GM18907 (cell line): ENCODE measurements around the gene FBXO17.
"Not testable (repeated sequence)": the region's sequence is repeated elsewhere in the genome, so short reads cannot be mapped to it uniquely, and the experiment has no call there.

Source experiments
- ATAC-seq: cut with Tn5 transposase; IDR thresholded peaks from one replicate; pipeline ENCODE4 v1.9.1; 2021; ENCODE audit warnings: mild to moderate bottlenecking, moderate library complexity; ENCODE audit not compliant: unreplicated experiment

FBXO17 gene

GRCh38 chr19:38980583-38981374 lies 5.2 kb upstream of the FBXO17 start:
- no peak for ATAC-seq

DNA sequence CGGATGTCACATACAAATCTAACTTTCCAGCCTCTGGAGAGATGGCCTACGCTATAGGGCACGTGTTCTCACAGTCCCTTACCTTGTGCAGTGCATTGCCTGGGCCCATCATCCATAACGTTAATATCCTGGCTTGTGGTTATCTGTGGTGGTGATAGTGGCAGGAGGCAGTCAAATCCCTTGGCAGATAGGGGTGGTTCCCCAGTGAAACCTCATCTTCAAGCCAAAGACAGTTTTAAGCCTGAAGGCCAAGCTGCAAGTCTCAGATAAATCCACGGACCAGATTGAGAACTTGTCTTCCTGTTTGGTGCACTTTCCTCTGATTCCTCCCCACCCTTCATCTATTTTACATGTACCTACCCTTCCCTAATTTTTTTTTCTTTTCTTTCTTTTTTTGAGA lies 4.3 kb upstream of the FBXO17 start:
- no peak for ATAC-seq

DNA sequence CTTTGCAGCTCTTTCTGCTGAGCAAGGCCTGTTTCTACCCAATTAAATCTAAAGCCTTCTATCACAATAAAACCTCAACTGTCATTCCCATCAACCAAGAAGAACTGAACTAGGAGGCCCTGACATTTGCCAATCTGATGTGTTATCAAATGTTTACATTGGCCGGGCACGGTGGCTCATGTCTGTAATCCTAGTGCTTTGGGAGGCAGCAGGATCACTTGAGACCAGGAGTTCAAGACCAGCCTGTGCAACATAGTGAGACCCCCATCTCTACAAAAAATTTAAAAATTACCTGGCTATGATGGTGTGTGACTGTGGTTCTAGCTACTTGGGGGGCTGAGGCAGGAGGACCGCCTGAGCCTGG lies 2.8 kb upstream of the FBXO17 start:
- no peak for ATAC-seq

GRCh38 chr19:38977445-38978325 lies 2.1 kb upstream of the FBXO17 start:
- peak; percentile 86 for ATAC-seq

DNA sequence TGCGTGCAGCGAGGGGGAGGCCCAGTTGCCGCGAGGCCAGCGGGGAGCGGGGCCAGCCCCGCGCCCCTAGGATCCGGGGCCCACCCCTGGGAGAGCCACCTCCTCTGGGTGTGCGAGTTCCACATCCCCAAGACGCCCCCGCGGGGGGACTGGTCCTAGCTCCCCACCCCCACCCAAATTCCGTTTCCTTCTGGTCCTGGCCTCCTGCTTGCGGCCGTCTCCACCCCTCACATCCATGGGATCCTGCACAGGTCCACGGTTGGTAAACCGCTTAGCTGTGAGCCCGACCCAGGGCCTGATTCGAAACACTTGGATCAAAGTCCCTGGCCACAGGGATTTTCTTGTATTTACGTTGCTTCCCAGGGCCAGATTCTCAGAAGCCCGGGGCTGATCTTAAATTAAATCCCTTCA lies 324 bp upstream of the FBXO17 start:
- ATAC-seq: no peak

DNA sequence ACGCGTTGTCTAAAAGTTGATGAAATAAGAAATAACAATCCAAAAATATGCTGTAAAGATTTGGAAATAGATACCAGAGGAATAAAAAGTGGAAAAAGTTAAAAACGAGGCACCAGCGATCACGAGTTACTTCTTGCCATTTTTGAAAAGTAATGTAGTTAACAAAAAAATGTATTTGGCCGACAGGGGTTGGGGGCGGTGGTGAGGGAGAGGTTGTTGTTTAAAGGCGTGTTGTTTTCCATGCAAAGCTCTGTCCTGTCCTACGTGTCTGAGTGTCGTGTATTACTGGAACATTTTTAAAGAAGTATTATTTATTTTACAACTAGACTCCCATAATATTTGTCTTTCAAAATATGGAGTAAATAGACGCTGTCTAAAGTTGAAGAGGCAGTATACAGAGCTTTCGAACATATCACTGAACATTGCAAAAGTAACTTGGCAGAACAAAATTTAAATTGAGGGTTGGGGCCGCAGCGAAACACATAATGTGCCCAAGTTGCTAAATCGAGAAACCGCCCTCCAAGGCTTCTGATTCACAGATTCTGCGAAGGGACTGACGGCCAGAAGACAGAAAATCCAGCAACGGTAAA lies 823 bp downstream of the FBXO17 start:
- ATAC-seq: no peak

- no peak for ATAC-seq
Measured at GRCh38 chr19:38971672-38972071, 3.9 kb downstream of the FBXO17 start.

DNA sequence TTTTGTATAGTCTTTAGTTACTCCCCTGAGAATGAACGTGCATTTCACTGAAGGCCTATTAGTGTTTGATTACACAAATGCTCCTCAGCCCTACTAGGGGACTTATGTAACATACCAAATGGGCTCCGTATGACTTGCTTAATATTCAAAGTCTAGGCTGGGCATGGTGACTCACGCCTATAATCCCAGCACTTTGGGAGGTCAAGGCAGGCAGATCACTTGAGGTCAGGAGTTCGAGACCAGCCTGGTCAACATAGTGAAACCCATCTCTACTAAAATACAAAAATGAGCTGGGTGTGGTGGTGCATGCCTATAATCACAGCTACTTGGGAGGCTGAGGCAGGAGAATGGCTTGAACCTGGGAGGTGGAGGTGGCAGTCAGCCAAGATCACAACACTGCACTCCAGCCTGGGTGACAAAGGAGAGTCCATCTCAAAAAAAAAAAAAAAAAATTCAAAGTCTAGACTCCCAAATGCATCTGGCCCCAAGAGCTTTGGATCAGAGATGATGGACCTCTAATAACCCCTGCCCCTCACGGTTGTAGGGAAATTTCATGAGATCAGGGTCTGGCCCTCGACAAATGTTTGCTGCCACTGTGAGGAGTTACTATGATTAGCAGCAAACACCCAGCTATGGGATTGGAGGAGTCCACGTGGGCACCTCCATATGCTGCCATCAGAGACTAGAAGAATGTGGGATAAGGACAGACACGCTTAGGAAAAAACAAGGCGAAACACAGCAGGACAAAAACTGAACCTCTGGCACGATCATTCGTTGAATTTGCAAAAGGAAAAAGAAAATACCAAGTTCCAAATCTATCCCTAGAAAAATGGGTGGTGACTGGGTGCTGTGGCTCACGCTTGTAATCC lies 4.6 kb downstream of the FBXO17 start:
- no peak for ATAC-seq

- not testable (repeated sequence) for ATAC-seq
Measured at GRCh38 chr19:38966149-38966548, 9.4 kb downstream of the FBXO17 start.

DNA sequence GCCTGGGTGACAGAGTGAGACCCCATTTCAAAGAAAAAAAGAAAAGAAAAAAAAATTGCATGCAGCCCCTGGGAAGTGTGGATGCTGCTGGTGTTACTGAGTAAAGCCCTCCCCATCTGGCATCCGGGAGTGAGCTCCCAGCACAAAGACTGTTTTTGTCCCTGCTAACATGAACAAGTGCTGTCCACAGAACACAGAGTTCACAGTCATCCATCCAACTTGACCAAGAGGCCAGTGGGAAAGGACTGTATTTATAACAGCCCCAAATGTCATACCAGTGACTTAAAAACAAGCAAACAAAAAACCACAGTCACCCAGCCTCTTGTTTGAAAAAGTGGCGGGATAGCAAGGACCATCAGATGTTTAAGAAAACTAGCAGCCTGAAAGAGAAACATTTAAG lies 10.8 kb downstream of the FBXO17 start:
- no peak for ATAC-seq

DNA sequence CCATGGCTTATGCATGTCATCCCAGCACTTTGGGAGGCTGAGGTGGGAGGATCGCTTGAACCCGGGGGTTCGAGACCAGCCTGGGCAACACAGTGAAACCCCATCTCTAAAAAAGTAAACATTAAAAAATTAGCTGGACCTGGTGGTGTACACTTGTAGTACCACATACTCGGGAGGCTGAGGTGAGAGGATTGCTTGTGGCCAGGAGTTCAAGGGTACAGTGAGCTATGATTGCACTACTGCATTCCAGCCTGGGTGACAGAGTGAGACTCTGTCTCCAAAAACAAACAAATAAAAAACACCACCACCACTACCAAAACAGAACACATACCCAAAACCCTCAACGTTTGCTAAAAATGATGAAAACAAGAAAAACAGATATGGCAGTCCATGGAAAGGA lies 15.9 kb downstream of the FBXO17 start:
- no peak for ATAC-seq

DNA sequence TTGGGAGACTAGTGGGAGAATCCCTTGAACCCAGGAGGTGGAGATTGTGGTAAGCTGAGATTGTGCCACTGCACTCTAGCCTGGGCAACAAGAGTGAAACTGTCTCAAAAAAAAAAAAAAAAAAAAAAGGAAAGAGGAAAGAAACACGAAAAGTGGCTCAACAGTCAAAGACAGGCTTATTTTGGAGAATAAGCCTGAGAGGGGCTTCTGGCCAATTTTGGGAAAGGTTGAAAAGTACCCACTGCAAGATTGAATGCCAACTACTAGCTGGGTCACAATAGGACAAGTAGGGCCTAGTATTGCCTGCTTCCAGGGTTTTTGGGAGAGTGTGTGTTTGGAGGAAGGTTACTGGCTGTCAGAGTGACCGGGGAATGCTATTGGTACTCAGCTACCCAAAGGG lies 17.2 kb downstream of the FBXO17 start:
- ATAC-seq: no peak

DNA sequence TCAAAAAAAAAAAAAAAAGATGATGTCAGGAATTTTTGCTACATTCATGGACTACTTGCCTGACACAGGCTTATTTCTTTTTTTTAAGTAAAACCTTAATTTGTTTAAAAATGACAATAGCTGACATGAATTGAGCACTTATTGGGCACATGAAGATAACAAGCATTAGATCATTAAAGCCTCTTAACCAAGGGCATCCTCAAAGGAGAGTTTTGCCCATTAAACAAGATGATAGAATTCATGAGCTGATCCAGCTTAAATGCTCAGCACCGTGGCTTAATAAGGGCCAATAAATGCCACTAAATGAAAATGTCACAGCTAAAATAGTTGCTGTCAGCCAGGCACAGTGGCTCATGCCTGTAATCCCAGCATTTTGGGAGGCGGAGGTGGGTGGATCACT lies 19.3 kb downstream of the FBXO17 start:
- ATAC-seq: no peak

DNA sequence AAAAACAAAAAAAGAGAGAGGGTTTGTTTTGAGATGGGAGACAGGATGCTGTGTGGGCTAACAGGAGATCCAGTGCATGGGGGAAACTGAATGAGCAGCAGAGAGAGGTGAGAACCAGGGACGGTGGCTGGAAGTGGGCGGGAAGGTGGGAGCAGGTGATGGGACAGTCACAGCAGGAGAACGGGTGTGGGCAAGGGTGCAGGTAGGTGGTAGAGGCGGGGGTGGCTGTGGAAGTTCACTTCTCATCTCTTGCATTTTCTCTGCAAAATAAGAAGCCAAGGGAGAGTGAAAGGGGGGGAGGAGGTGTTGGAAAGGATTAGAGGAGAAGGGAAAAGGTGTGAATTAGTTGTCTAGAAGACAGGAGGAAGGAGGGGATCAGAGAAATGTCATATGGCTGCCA lies 21.9 kb downstream of the FBXO17 start:
- no peak for ATAC-seq

GRCh38 chr19:38952395-38953165 lies 23.0 kb downstream of the FBXO17 start:
- no peak for ATAC-seq

GRCh38 chr19:38951187-38951586 lies 24.4 kb downstream of the FBXO17 start:
- no peak for ATAC-seq

DNA sequence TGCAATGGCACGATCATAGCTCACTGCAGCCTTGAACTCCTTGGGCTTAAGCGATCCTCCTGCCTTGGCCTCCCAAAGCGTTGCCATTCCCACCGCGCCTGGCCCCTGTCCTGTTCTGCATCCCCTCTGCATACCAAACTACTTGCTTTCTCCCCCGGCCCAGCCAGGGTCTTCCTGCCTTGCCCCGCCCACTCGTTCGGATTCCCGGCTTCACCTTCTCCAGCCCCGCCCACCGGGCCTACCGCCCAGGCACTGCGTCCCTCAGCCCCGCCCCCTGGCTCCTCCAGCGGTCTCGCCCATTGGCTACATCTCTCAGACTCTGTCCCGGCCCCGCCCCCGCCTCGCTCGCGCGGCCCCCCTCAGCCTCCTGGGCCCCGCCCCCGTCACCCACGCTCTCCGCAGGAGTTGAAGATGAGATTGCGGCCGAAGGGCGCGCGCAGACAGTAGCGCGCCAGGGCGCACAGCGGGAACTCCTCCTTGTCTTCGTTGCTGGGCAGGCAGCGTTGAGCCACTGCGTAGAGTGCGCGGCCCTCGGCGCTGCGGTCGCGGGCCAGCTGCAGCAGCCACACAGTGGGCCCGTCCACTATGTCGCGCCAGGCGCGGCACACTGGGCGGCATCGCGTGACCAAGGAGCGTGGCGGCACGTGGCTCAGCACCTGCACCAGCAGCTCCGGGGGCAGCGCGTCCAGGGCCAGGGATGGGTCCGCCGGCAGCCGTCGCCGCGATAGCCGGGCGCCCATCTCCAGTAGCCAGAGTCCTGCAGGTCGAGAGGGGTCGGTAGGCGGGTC lies 25.8 kb downstream of the FBXO17 start:
- ATAC-seq: peak; percentile 43

DNA sequence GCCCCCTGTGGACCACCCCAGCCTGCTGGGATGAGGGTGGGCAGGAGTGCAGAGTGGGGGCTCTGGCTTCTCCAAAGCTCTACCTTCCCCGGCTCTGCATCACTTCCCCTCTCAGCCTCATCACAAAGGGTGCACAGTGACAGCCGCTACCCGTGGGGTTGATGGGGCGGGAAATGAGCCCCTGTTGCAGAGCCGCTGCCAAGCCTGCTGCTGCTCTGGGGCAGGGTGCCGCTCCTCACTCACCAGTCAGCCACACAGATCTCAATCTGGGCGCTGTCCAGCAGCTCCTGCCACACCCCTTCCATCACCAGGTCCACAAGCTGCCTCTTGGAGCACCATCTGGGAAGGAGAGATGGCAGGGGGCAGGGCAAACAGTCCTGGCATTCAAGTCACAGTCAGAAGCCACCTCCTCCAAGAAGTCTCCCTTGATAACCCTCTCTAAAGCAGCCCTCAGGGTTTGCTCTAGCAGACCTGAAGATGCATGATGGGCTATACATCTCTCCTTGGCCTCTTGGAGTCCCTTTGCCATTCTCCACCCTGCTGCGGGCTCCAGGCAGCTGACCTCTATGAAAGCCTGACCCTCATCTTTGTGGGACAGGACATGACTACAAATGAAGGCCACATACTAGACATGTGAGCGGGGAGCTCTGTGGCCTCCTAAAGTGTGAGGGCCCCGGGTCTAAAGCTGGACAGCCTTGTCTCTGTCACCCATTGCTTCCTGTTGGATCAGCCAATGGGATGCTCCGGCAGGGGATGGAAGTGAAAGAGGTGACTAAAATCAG lies 29.1 kb downstream of the FBXO17 start:
- ATAC-seq: no peak
